Activated T-cell treated with anti-CD3 and anti-CD28 coated beads, Interleukin-2, amount 50 U/mL, for 72 hours (primary cell): ENCODE measurements around the gene APOBEC3A. TPM values are rescaled to one million over a fixed set of nuclear protein-coding genes. Genes with fewer than 3 reads are reported as not detected.
A peak's percentile ranks its signal among the peaks of the same experiment; 100 is the strongest.
"Not testable (repeated sequence)": the region's sequence is repeated elsewhere in the genome, so short reads cannot be mapped to it uniquely, and the experiment has no call there.

ENCODE experiments used
- ATAC-seq, 2 donors: fragments of 150-1000 bp; cut with Tn5 transposase; replicated peaks in 1 of 2; 2 replicates each; pipeline ENCODE4 v1.10.0; 2021; ENCODE audit warnings: moderate library complexity in 2 of 2, mild to moderate bottlenecking in 1 of 2
- DNase-seq, 2 donors: peaks; one replicate each; pipeline ENCODE4 v3.0.0; 2021 to 2022; ENCODE audit warnings: mixed read lengths in 1 of 2
- H3K27ac Mint-ChIP-seq: one replicate; pipeline ENCODE4 v1.8.0; 2022; ENCODE audit warnings: mild to moderate bottlenecking, moderate library complexity, mixed read lengths
- H3K27me3 Mint-ChIP-seq: one replicate; pipeline ENCODE4 v1.8.0; 2022; ENCODE audit warnings: low read depth, mixed read lengths
- H3K36me3 Mint-ChIP-seq, 2 donors: one replicate each; pipeline ENCODE4 v1.8.0; 2022; ENCODE audit warnings: mixed read lengths in 2 of 2, mild to moderate bottlenecking in 1 of 2; ENCODE audit not compliant: insufficient read depth in 2 of 2
- H3K4me1 Mint-ChIP-seq: one replicate; pipeline ENCODE4 v1.8.0; 2022; ENCODE audit warnings: low read depth, mixed read lengths
- H3K4me3 Mint-ChIP-seq, 2 donors: one replicate each; pipeline ENCODE4 v1.8.0; 2022; ENCODE audit warnings: mild to moderate bottlenecking in 2 of 2, mixed read lengths in 2 of 2, moderate library complexity in 2 of 2
- H3K9me3 Mint-ChIP-seq, 2 donors: one replicate each; pipeline ENCODE4 v1.8.0; 2022; ENCODE audit warnings: mixed read lengths in 2 of 2
- total RNA-seq, 2 donors: library from RNA; stranded (reverse); gene quantifications; one replicate each; pipeline ENCODE4 v1.2.3, GENCODE V29; 2022

Gene APOBEC3A
- total RNA-seq, 2 donors from 2014 or later, result 0.37 TPM; not detected in 1

DNA sequence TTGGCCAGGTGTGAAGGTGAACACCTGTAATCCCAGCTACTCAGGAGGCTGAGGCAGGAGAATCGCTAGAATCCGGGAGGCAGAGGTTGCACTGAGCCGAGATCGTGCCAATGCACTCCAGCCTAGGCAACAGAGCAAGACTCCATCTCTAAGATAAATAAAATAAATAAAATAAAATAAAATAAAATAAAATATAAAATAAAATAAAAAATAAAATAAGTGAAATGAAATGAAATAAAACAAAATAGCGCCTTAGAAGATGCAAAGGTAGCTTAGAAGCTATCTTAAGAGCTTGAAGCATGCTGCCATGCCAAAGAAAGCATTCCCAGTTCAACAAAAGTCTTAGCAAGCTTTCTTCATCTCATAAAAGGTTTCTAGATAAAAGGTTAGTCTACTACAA, 49.8 kb downstream of the APOBEC3A start:
- H3K27ac Mint-ChIP-seq, result no peak overlapping the region
- no peak for DNase-seq
- H3K4me3 Mint-ChIP-seq, result no peak overlapping the region
- no peaks in the 10 kb centered on the region for H3K36me3 Mint-ChIP-seq
- H3K4me1 Mint-ChIP-seq, result peaks cover 14% of the 10 kb centered on the region
- no peaks in the 10 kb centered on the region for H3K9me3 Mint-ChIP-seq
- ATAC-seq, result no peak
- H3K27me3 Mint-ChIP-seq, result no peaks in the 10 kb centered on the region

- H3K36me3 Mint-ChIP-seq, H3K9me3 Mint-ChIP-seq, ATAC-seq, H3K4me3 Mint-ChIP-seq, H3K27ac Mint-ChIP-seq, H3K27me3 Mint-ChIP-seq, DNase-seq: not testable (repeated sequence)
- peaks cover 12% of the 10 kb centered on the region for H3K4me1 Mint-ChIP-seq
Measured at GRCh38 chr22:39008271-39008850, 51.0 kb downstream of the APOBEC3A start.

DNA sequence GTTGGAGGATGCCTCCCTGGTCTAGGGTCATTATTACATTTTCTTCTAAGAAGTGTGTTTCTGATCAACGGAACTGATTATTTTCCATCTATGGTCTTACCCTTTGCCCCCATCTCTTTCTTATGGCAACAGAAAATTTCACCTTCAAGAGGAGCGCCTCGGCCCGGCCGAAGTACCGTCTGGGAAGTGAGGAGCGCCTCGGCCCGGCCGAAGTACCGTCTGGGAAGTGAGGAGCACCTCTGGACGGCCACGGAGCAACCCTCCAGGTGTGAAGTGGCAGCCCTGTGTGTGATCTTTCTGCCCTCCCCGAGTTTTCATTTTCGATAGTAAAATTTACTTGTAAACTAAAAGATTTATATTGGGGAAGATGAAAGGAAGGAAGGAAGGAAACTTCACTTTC, 53.5 kb downstream of the APOBEC3A start:
- no peak overlapping the region for H3K4me3 Mint-ChIP-seq
- H3K27me3 Mint-ChIP-seq, result no peaks in the 10 kb centered on the region
- no peak for ATAC-seq
- peaks cover 0 to 8% of the 10 kb centered on the region in 2 donors for H3K36me3 Mint-ChIP-seq
- no peaks in the 10 kb centered on the region for H3K9me3 Mint-ChIP-seq
- no peak for DNase-seq
- peak overlapping the region; percentile 45 for H3K27ac Mint-ChIP-seq
- peaks cover 28% of the 10 kb centered on the region for H3K4me1 Mint-ChIP-seq

Other genes with a start within 250 kb of the APOBEC3A start
- 100 to 1,000 TPM; 175 to 179 TPM for gene SUN2, start 201.6 kb upstream of the APOBEC3A start, total RNA-seq
- 10 to 100 TPM; 10.6 to 16.6 TPM for gene DNAL4, start 163.5 kb upstream of the APOBEC3A start, total RNA-seq
- gene NPTXR, start 113.6 kb upstream of the APOBEC3A start, total RNA-seq, result 1 to 10 TPM; 6.3 to 6.4 TPM
- 100 to 1,000 TPM; 116 to 124 TPM for gene CBX6, start 85.4 kb upstream of the APOBEC3A start, total RNA-seq
- 10 to 100 TPM; 27.1 to 44.7 TPM for gene APOBEC3B, start 24.7 kb downstream of the APOBEC3A start, total RNA-seq
- 100 to 1,000 TPM; 143 to 147 TPM for gene APOBEC3C, start 56.6 kb downstream of the APOBEC3A start, total RNA-seq
- 10 to 100 TPM; 33.9 to 43.0 TPM for gene APOBEC3D, start 63.5 kb downstream of the APOBEC3A start, total RNA-seq
- 10 to 100 TPM; 44.8 to 49.0 TPM for gene APOBEC3F, start 83.3 kb downstream of the APOBEC3A start, total RNA-seq
- gene APOBEC3G, start 119.7 kb downstream of the APOBEC3A start, total RNA-seq, result 100 to 1,000 TPM in 1 of 2 donors, 10 to 100 TPM in 1; 77.8 to 115 TPM
- gene APOBEC3H, start 139.6 kb downstream of the APOBEC3A start, total RNA-seq, result 10 to 100 TPM; 21.9 to 24.4 TPM
- 10 to 100 TPM; 41.5 to 61.0 TPM for gene CBX7, start 195.1 kb downstream of the APOBEC3A start, total RNA-seq